ENCODE data around the gene ZNF664. TPM values are rescaled to one million over a fixed set of nuclear protein-coding genes. Genes with fewer than 3 reads are reported as not detected.

ZNF664 gene
- total RNA-seq, 1 donor from 2014 or later: 38.4 TPM

GRCh38 chr12:124011435-124012115 is 38.6 kb downstream of the ZNF664 start:
- no peak for ATAC-seq

GRCh38 chr12:124013073-124013472 is 40.1 kb downstream of the ZNF664 start:
- ATAC-seq: no peak

DNA sequence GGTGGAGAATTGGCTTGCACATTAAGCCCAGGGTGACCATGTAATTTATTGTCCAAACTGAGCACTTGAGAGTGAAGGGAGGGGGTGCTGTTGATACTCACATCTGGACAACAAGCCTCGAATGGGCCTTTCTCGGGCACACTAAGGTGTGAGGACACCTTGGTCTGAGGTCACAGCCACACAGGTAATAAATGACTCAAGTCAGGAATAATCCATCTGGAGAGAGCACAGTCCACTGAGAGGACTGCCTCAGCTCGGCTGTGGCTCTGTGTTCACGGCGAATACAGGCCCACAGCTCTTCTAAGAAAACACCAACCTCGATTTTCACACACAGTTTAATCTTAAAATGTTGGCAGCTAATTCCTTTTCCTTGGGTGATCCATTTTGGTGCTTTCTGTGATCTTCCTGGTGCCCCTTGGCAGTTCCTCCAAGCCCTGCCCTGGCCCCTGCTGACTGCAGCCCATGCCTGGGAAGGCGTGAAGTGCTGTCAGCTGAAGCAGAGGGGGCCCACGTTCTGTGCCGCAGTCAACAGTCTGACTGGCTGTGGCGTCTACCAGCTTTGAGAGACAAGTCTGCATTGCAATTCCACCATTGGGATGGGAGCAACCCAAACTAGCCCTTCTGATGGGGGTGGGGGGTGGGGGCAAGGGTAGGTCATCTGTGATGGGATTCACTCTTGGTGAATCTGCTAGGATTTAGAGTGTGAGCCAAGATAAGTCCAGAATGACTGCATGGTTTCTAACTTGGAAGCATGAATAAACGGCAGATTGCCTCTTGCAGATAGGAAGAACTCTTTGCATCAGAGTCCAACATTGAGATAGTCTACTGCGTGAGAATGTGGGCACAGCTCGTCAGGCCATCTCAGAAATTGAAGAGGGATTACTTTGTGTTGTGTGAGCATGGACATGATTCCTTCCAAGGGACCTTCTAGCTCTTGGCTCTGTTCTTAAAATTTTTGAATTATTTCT is 42.8 kb downstream of the ZNF664 start:
- no peak for ATAC-seq

DNA sequence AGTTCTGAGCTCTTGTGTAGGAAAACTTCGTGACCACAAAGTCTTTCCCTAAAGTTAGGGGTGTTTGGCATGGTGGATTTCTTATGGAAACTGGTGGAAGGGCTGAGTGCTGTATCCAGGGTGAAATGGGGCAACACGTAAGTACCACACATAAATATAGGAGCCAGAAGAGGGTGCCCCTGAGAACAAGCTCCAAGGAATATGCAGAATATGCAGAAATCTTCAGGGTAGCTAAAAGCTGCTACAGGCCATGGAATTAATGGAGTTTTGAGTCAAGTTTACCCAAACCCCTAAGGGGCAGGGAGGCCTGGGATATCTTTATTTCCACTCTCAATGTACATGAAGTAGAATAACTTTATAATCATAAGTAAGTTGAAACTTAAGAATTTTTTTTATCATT is 44.0 kb downstream of the ZNF664 start:
- no peak for ATAC-seq

DNA sequence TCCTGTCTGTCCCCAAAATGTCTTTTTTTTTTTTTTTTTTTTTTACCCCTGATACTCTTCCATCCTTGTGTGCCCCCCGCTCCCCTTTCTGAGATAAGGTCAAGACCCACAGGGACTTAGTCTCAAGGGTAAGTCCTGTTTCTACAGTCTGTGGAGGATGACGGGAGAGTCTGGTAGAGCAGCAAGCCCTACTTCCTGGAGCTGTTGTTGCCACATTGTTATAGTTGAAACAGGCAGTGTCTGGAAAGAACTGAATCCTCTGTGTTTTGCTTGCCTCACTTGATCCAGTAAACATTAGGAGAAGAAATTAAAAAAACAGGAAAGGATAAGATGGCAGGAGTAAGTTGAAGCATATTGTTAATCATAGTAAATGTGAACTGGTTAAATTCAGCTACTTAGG is 45.5 kb downstream of the ZNF664 start:
- no peak for ATAC-seq

GRCh38 chr12:124019115-124019514 is 46.1 kb downstream of the ZNF664 start:
- no peak for ATAC-seq

GRCh38 chr12:124020514-124020949 is 47.5 kb downstream of the ZNF664 start:
- ATAC-seq: no peak

GRCh38 chr12:124021007-124021406 is 48.0 kb downstream of the ZNF664 start:
- ATAC-seq: no peak

DNA sequence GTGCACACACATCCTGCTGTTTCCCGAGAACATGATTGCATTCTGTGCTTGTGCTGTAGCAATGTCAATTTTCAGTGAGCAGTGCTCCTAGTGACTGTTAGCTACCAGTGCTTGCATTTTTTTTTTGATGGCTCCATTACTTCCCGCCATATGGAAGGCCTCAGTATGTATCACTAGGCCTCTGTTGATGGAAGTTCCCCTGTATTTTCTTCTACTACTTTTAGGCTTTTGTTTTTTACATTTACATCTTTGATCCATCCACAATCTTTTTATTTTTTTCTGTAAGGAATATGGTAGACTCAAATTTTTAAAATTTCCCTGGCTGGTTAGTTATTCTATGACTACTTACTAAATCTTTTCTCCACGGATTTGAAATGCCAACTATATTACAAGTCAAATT is 49.1 kb downstream of the ZNF664 start:
- ATAC-seq: no peak

- ATAC-seq: no peak
Observed at GRCh38 chr12:124024263-124024678, 51.3 kb downstream of the ZNF664 start.

- ATAC-seq: no peak
Observed at GRCh38 chr12:124024776-124025175, 51.8 kb downstream of the ZNF664 start.

DNA sequence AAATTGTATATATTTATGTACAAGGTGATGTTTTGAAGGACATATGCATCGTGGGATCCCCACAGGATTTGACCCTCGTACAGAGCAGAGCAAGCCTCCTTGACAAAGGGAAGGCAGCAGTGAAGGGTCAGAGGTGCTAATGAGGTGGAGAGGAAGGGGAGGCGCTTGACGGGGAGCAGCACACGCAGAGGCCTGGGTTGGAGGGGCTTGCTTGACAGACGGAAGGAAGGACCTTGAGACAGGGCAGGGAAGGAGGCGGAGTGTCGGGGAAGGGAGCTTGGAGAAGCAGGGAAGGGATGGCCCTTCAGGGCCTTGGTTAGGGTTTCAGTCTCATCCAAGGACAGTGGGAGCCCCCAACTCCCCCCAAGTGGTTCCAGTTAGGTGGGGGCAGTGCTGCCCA is 52.6 kb downstream of the ZNF664 start:
- ATAC-seq: no peak

- ATAC-seq: peak; percentile 56
Observed at GRCh38 chr12:124026755-124027745, 54.0 kb downstream of the ZNF664 start.

DNA sequence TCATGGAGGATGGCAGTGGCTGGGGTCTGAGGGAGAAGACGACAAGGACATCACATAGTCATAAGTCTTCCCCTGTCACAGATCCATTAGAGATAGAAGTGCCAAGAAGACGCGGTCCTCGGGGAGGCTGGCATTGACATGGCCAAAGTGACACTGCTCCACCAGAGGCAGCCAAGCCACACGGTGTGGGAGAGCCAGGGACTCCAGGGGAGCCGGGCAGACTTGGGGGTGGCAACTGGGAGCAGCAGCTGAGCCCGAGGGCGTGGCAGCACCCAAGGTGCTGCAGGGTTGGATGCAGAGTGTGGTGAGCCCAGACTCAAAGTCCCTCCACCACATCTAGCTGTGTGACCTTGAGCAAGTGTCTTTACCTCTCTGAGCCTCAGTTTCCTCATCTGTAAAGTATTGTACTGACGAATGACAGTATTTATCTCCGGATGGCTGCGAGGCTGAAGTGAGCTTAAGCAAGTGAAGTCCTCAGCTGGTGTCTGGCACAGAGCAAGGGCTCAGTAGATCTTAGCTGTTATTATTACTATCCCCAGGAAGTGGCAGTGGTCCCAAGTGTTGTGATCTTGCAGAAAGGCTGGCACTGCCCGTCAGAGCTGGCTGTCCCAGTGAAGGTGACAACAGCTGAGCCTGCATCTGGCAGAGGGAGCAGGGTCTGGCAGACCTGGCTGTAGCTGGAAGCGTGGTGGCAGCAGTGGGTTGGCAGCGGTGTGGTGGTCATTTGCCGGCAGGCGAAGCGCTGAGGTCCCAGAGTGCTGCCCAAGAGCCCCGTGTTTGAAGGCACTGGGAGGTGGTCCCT is 54.9 kb downstream of the ZNF664 start:
- ATAC-seq: no peak

- ATAC-seq: no peak
Observed at GRCh38 chr12:124028555-124028925, 55.5 kb downstream of the ZNF664 start.

DNA sequence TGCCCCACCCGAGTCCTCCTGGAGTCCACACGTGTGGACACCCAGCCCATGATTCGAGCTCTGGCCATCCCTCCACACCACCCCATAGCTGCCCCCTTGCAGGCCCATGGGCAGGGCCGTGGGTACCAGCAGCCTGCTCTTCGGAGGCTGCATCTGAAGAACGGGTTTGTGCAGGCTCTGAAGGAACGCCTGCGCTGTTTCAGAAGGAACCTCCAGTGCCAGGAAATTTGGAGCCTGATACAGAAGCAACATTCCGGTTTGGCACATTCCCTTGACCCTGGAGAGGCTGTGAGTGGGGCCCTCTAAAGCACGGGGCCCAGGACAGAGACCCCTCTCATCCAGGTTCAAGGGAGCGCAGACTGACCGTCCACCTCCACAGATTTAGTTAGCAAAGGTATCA is 57.0 kb downstream of the ZNF664 start:
- ATAC-seq: no peak

GRCh38 chr12:124030510-124030909 is 57.5 kb downstream of the ZNF664 start:
- ATAC-seq: no peak

DNA sequence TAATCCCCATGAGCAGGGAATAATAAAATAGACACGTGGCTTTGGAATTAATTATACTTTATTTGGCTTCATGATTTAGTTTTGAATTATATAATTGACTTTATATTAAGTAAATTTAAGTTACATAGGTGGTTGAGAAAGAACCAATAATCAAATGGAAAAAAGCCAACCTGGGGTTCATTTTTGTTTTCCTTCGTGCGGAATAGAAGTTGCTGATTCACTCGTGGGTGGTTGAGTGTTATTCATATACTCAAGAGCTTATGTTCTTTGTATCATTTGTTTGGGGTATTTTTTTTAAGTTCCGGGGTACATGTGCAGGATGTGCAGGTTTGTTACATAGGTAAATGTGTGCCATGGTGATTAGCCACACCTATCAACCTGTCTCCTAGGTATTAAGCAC is 58.0 kb downstream of the ZNF664 start:
- no peak for ATAC-seq

GRCh38 chr12:124032265-124032886 is 59.4 kb downstream of the ZNF664 start:
- peak; percentile 70 for ATAC-seq

- no peak for ATAC-seq
Observed at GRCh38 chr12:124033859-124034258, 60.8 kb downstream of the ZNF664 start.

GRCh38 chr12:124034297-124034696 is 61.3 kb downstream of the ZNF664 start:
- no peak for ATAC-seq

All from esophagus mucosa (tissue), 1 donor.